GM19438 (cell line): ENCODE data around the gene GLI1.
"Not testable (repeated sequence)": the region's sequence is repeated elsewhere in the genome, so short reads cannot be mapped to it uniquely, and the experiment has no call there.

Source experiments
- ATAC-seq: cut with Tn5 transposase; IDR thresholded peaks from one replicate; pipeline ENCODE4 v1.9.1; 2021; ENCODE audit warnings: low read depth; ENCODE audit not compliant: unreplicated experiment

The GLI1 gene

DNA sequence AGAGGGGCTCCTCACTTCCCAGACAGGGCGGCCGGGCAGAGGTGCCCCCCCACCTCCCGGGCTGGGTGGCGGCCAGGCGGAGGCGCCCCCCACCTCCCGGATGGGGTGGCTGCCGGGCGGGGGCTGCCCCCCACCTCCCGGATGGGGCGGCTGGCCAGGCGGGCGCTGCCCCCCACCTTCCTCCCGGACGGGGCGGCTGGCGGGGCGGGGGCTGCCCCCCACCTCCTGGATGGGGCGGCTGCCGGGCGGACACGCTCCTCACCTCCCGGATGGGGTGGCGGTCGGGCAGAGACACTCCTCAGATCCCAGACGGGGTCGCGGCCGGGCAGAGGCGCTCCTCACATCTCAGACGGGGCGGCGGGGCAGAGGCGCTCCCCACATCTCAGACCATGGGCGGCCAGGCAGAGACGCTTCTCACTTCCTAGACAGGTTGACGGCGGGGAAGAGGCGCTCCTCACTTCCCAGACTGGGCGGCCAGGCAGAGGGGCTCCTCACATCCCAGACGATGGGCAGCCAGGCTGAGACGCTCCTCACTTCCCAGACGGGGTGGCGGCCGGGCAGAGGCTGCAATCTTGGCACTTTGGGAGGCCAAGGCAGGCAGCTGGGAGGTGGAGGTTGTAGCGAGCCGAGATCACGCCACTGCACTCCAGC is 35.6 kb downstream of the GLI1 start:
- ATAC-seq, result not testable (repeated sequence)

DNA sequence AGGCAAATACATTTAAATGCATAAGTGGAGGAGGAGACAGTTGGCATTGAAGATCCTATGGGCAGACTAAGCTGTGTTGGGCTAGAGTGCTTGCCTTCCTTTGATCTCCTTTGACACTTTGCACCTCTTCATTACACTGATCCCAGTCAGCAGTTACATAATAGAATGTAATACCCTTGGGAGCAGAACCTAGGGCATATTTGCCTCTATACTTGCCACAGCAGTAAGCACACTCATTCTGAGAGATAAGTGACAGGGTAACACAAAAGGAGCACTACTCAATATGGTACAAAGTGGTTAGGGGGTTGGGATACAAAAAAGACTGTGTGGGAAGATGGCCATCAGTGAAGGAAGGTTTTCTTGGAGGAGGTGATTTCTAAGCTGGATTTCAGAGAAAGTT is 37.2 kb downstream of the GLI1 start:
- ATAC-seq, result no peak

DNA sequence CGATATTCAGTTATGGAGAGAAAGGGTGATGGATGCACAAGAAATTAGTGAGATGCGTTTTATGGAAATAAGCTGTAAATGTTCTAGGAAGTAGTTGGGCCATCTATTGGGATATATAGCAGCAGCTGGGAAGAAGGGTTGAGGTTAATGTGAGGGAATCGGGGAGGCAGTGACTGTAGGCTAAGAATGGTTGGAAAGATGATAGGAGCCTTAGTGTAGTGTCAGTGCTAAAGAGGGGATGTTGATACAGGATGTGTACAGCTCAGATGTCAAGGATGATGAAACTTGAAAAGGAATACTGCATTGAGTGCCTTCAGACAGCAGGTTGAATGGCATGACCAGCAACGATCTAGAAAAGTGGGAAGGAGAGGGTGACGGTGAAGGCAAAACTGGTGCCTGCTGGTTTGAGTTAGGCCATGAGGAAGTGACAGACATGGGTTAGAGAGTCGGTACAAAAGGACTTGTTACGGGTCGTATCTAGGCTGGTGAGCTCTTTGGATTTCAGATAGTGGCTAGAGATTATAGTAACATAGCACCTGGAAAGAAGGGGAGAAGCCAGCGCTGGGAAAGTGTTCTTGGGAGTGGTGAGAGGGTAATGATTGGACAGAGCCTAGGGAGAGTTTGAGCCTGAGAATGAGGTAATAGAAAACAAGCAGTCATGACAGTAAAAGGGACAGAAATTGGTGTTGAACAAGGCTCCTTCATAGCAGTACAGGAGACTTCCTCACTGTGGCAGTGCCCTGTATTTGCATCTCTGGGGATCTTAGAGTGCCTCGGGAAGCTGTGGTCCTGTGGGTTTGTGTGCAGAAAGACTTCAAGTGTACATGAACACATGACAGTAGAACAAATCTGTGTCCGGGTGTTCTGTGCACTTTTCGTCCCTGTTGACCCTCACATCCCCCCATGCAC is 37.9 kb downstream of the GLI1 start:
- no peak for ATAC-seq

DNA sequence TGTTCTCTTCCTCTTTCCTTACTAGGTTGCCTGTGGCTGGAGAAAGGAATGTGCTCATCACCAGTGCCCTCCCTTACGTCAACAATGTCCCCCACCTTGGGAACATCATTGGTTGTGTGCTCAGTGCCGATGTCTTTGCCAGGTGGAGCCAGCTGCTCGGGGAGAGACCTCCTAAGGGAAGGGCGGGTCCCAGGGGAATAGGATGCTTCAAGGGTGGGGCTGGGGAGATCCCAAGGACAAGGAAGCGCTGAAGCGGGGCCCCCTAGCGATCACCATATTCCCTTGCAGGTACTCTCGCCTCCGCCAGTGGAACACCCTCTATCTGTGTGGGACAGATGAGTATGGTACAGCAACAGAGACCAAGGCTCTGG is 38.5 kb downstream of the GLI1 start:
- ATAC-seq, result no peak

DNA sequence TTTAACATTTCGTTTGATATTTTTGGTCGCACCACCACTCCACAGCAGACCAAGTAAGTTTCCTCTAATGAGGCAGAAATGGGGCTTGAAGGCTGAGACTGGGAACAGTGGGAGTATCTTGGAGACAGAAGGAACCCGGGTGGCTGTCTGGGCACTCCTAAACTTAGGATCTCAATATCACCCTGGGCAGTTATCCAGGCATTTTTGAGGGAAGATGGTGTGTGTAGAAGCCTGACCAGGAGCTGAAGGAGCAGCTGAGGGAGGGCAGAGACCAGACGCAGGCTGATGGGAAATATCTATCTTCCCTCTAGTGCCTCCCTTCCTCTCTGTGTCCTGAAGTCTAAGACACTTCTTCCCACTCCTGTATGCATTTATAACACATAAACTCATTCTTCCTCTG is 39.0 kb downstream of the GLI1 start:
- no peak for ATAC-seq

DNA sequence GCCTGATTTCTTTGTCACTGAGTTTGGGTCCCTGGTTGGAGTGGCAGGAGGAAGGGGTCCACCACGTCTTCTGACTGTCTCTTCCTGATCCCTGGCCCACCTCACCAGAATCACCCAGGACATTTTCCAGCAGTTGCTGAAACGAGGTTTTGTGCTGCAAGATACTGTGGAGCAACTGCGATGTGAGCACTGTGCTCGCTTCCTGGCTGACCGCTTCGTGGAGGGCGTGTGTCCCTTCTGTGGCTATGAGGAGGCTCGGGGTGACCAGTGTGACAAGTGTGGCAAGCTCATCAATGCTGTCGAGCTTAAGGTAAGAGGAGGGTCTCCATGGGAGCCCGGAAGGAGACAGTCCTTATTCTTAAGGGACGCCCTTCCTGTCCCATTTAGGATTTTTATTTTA is 40.6 kb downstream of the GLI1 start:
- no peak for ATAC-seq

DNA sequence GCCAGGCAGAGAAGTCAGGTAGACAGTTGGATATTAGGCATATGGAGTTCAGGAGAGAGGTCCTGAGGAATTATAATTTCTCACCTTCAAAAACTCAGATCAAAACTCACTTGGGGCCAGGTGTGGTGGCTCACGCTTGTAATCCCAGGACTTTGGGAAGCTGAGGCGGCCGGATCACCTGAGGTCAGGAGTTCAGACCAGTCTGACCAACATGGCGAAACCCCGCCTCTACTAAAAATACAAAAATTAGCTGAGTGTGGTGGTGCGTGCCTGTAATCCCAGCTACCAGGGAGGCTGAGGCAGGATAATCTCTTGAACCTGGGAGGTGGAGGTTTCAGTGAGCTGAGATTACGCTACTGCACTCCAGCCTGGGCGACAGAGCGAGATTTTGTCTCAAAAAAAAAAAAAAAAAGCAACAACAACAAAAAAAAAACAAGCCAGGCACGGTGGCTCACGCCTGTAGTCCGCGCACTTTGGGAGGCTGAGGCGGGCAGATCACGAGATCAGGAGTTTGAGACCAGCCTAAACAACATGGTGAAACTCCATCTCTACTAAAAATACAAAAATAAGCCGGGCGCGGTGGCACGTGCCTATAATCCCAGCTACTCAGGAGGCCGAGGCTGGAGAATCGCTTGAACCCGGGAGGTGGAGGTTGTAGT is 42.9 kb downstream of the GLI1 start:
- not testable (repeated sequence) for ATAC-seq

DNA sequence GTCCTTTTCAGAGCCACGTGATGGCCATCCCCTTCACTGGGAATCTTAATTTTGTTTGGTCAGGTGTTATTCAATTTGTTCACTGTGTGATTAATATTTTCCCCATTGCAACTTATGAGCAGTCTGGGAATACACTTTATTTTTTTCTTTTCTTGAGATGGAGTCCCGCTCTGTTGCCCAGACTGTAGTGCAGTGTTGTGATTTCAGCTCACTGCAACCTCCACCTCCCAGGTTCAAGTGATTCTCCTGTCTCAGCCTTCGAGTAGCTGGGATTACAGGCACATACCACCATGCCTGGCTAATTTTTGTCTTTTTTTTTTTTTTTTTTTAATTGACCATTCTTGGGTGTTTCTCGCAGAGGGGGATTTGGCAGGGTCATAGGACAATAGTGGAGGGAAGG is 47.0 kb downstream of the GLI1 start:
- not testable (repeated sequence) for ATAC-seq

DNA sequence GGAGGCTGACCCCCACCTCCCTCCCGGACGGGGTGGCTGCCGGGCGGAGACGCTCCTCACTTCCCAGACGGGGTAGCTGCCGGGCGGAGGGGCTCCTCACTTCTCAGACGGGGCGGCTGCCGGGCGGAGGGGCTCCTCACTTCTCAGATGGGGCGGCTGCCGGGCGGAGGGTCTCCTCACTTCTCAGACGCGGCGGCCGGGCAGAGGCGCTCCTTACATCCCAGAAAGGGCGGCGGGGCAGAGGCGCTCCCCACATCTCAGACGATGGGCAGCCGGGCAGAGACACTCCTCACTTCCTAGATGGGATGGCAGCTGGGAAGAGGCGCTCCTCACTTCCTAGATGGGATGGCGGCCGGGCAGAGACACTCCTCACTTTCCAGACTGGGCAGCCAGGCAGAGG is 48.2 kb downstream of the GLI1 start:
- ATAC-seq, result not testable (repeated sequence)

DNA sequence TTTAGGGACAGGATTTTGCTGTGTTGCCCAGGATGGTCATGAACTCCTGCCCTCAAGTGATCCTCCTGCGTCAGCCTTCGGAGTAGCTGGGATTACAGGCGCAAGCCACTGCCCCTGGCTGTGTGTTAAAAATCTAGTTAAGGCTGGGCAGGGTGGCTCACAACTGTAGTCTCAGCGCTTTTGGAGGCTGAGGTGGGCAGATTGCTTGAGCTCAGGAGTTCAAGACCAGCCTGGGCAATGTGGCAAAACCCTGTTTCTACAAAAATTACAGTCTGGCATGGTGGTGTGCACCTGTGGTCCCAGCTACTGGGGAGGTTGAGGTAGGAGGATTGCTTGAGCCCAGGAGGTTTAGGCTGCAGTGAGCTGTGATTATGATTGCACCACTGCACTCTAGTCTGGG is 51.6 kb downstream of the GLI1 start:
- no peak for ATAC-seq

DNA sequence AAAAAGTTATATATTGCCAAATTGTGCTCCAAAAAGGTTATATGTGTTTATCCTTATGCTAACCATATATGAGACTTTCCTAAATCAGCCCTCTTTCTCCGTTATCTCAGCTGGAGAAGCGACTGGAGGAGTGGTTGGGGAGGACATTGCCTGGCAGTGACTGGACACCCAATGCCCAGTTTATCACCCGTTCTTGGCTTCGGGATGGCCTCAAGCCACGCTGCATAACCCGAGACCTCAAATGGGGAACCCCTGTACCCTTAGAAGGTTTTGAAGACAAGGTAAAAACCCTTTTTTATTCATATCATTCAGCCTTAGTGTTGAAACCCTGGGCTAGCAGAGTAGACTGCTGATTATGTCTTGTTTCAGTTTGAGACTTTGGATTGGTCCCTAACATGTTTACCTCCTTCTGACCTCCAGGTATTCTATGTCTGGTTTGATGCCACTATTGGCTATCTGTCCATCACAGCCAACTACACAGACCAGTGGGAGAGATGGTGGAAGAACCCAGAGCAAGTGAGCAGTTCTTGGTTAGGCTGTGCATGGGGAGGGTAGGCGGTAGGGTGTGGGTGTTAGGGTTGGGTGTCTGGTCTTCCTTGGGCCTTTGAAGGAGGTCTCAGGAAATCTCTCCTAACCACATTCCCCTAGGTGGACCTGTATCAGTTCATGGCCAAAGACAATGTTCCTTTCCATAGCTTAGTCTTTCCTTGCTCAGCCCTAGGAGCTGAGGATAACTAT is 52.2 kb downstream of the GLI1 start:
- ATAC-seq, result no peak

DNA sequence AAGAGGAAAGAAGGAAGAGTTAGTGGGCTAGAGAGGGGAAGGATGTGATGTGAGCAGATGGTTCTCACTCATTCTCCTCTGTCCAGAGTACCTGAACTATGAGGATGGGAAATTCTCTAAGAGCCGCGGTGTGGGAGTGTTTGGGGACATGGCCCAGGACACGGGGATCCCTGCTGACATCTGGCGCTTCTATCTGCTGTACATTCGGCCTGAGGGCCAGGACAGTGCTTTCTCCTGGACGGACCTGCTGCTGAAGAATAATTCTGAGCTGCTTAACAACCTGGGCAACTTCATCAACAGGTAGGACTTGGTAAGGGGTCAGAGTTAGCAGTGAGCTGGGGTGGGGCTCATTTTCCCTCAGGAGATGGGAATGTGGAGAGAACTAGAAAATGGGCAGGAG is 53.1 kb downstream of the GLI1 start:
- ATAC-seq, result no peak

DNA sequence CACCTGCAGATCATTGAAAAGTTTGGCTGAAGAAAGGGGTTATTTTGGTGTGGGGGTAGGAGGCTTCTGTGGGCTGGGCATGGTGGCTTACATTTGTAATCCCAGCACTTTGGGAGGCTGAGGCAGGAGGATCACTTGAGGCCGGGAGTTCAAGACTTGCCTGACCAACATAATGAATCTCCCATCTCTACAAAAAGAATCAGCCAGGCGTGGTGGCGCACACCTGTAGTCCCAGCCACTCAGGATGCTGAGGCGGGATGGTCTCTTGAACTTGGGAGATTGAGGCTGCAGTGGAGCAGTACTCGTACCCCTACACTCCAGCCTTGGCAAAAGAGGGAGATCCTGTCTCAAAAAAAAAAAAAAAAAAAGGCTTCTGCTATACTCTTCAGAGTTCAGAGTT is 53.7 kb downstream of the GLI1 start:
- no peak for ATAC-seq

DNA sequence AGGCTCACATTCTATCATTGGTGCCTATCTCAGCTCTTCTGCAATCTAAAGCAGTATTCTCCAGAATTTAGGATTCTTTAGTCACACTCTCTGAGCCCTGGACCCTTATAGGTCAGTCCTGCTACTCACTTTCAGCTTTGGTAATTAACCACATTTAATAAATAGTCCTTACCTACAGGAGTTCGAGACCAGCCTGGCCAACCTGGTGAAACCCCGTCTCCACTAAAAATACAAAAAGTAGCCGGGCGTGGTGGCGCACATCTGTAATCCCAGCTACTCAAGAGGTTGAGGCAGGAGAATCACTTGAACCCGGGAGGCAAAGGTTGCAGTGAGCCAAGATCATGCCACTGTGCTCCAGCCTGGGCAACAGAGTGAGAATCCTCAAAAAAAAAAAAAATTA is 54.1 kb downstream of the GLI1 start:
- ATAC-seq, result not testable (repeated sequence)

DNA sequence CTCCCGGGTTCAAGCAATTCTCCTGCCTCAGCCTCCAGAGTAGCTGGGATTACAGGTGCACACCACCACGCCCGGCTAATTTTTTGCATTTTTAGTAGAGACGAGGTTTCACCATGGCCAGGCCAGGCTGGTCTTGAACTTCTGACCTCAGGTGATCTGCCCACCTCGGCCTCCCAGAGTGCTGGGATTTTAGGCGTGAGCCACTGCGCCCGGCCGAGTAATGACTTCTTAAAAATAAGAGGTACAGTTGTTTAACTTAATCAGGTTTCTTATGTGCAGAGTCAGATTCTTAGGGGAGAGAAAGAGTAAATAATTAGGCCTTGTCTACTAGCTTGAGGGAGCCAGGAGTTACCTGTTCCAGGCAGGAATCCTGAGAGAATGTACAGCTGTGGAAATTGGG is 54.7 kb downstream of the GLI1 start:
- not testable (repeated sequence) for ATAC-seq

DNA sequence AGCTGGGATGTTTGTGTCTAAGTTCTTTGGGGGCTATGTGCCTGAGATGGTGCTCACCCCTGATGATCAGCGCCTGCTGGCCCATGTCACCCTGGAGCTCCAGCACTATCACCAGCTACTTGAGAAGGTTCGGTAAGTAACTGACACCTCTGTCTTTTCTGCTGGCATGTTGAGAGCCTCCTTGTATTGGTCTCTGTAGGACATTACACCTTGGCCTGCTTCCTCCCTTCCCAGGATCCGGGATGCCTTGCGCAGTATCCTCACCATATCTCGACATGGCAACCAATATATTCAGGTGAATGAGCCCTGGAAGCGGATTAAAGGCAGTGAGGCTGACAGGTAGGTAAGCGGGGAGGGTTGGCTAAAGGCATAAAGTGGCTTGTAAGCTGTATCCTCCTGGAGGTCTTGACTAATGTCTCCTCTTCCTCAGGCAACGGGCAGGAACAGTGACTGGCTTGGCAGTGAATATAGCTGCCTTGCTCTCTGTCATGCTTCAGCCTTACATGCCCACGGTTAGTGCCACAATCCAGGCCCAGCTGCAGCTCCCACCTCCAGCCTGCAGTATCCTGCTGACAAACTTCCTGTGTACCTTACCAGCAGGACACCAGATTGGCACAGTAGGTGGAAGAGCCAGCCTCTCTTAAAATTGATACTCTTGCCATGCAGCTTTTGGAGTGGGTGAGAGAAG is 55.3 kb downstream of the GLI1 start:
- ATAC-seq, result no peak

DNA sequence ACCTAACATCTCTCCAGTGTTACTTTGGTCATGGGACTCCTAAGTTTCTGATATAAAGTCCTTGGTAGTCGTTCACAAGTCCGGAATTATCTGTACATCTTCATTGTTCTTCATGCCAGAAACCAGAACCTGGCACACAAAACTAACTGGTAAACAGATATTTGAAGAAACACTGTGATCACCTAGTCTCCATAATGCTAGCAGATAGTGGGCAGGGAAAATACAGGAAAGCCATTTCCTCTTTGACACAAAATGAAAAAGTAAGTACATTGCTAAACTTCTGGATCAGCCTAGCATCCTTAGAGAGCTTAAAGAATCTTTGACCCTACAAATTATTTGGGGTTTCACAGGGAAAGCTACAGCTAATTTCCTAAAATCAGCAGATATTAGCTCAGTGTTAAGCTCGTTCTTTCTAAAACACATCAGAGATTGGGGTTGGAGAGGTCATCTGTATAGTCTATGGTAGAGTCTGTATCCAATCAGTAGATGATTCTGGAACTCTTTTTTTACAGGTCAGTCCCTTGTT is 55.9 kb downstream of the GLI1 start:
- ATAC-seq, result no peak

DNA sequence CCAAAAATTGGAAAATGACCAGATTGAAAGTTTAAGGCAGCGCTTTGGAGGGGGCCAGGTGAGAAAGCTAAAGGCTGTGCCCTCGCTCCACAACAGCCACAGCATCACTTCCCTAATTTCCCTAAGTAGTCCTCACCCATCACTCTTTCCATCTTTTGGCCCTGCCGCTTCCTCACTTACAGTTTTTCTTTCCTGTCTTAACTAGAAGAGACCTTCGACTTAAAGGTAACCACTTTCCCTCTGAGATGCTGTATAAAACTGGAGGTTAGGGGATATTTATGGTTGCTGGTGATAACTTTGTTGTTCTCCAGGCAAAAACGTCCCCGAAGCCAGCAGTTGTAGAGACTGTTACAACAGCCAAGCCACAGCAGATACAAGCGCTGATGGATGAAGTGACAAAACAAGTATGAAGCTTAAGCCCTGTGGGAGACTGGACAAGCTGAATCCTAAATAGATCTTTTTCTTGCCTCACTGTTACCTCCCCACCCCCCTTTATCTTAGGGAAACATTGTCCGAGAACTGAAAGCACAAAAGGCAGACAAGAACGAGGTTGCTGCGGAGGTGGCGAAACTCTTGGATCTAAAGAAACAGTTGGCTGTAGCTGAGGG is 56.5 kb downstream of the GLI1 start:
- no peak for ATAC-seq

DNA sequence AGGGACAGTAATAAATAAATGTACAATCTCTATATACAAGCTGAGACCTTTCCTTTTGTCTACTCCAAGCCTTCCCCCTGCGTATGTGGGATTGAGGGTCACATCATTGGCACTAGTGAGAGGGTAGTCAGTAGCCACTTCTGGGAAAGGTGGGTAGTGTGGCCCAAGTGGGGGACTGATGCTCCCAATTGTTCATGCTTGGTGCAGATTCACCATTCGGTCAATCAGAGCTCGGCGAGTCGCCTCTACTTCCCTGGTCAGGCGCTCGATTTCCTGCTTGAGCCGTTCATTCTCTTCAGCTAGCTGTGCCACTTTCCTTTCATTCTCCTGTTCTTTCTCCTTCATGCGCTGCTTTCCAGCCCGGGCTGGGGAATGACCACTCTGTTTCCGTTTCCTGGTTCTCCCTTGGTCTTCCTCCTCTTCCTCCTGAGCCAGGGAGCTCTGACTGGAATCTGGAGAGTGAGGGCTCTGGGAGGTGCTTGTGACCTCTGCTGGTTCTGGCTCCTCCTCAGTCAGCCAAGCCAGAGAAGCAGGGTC is 57.1 kb downstream of the GLI1 start:
- ATAC-seq, result no peak
